GM18508 (cell line): Measurements from ENCODE around the gene SSX2B.
"Not testable (repeated sequence)": the region's sequence is repeated elsewhere in the genome, so short reads cannot be mapped to it uniquely, and the experiment has no call there.

Source experiments
- ATAC-seq: cut with Tn5 transposase; IDR thresholded peaks from one replicate; pipeline ENCODE4 v1.9.1; 2021; ENCODE audit warnings: moderate number of reproducible peaks; ENCODE audit not compliant: insufficient read depth, unreplicated experiment

Gene SSX2B, protein sequence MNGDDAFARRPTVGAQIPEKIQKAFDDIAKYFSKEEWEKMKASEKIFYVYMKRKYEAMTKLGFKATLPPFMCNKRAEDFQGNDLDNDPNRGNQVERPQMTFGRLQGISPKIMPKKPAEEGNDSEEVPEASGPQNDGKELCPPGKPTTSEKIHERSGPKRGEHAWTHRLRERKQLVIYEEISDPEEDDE

DNA sequence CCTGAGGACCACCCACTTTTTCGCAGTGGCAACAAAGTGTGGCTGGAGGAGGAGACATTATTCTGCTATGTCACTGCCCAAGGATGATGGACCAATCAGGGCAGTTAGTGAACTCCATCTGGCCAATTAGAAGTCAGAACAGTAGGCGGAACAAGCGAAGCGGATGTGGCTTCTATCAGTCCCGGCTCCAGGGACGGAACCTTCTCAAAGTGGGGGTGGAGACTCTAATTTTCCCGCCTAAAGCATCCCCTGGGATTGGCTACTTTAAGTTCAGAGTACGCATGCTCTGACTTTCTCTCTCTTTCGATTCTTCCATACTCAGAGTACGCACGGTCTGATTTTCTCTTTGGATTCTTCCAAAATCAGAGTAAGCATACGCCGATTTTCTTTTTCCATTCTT, at the start of gene SSX2B:
TSS of gene SSX2B (plus strand) at position 301 of the 400 bp plus-strand sequence. CDS start 1,429 bp downstream, outside the sequence.
- not testable (repeated sequence) for ATAC-seq

DNA sequence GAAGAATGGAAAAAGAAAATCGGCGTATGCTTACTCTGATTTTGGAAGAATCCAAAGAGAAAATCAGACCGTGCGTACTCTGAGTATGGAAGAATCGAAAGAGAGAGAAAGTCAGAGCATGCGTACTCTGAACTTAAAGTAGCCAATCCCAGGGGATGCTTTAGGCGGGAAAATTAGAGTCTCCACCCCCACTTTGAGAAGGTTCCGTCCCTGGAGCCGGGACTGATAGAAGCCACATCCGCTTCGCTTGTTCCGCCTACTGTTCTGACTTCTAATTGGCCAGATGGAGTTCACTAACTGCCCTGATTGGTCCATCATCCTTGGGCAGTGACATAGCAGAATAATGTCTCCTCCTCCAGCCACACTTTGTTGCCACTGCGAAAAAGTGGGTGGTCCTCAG, 44.0 kb upstream of the SSX2B start, which contains the start of gene SSX2:
TSS of gene SSX2 (minus strand) at position 101 of the 400 bp plus-strand sequence. CDS start 1,429 bp downstream, outside the sequence.
- ATAC-seq: not testable (repeated sequence)

DNA sequence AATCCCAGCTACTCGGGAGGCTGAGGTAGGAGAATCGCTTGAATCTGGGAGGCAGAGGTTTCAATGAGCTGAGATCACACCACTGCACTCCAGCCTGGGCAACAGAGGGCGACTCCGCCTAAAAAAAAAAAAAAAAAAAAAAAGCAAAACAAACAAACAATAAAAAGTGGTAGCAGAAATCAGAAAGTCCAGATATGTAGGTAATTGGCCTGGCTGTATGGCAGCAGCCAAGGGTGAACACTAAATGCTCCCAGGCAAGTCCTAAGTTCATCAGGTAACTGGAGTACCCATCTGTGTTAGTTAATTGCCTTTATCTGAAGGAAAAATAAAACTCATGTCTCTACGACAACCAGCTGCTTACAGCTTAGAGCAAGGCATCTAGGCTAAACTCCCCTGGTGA, 14.9 kb downstream of the SSX2B start:
- not testable (repeated sequence) for ATAC-seq

DNA sequence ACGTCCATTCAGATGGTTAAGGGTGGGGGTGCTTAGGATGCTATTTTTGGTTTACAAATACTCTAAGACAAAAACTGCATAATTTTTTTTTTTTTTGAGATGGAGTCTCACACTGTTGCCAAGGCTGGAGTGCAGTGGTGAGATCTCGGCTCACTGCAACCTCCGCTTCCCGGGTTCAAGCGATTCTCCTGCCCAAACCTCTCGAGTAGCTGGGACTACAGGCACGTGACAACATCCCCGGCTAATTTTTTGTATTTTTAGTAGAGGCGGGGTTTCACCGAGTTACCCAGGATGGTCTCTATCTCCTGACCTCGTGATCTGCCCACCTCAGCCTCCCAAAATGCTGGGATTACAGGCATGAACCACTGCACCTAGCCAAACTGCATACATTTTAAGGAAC, 22.5 kb downstream of the SSX2B start:
- ATAC-seq: not testable (repeated sequence)

DNA sequence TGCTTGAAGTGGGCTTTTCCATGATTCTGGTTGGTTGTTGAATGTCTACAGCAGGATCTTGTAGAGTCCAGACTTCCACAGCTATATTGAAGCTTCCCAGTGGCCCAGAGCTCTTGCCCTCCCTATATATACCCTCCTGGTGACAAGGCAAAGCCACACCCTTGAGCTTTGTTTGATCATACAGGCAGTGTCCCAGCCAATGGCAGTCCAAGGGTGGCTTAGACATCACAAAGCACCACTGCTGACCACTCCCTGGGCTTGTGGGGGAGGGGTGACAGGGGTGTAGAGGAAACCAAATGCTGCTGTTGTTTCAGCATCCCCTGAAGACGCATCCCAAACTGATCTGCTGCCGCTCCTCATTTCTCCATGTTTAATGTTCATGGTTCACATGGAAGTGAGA, 46.3 kb downstream of the SSX2B start, which contains the start of gene SPANXN5:
TSS of gene SPANXN5 (minus strand) at position 101 of the 400 bp plus-strand sequence. CDS start at position 22, 79 bp downstream.
- ATAC-seq: not testable (repeated sequence)

DNA sequence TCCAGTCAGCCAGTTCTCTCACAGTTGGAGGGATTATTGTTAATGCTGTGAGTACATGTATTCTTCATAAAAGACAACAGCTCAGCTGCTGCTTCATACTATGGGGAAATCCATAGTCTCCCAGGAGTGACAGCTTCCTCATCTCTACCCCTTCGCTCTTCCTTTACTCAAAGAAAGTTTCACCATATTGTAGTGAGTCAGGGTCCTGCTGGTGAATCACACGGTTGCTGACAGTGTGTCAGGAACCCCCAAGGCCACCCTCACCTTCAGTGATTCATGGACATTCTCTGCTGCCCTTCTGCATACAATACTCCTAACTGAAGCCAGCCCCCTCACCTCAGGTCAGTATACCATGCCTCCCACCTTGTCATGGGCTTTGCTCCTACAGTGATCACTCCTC, 53.8 kb downstream of the SSX2B start:
- ATAC-seq: not testable (repeated sequence)
